Stomach smooth muscle (tissue), 2 donors: ENCODE measurements around the gene UBXN10.

ENCODE experiments used
- H3K27ac ChIP-seq: one replicate; pipeline ENCODE4 v1.7.0; 2013; ENCODE audit warnings: mild to moderate bottlenecking, low read length, inconsistent platforms
- H3K27me3 ChIP-seq, 2 donors: one replicate each; pipeline ENCODE4 v1.7.0; 2013; ENCODE audit warnings: low read length in 2 of 2; ENCODE audit not compliant: insufficient read depth in 2 of 2, control insufficient read depth in 1 of 2
- H3K36me3 ChIP-seq, 2 donors: one replicate each; pipeline ENCODE4 v1.7.0; 2013; ENCODE audit warnings: low read length in 2 of 2; ENCODE audit not compliant: control insufficient read depth in 2 of 2, insufficient read depth in 2 of 2
- H3K4me1 ChIP-seq: one replicate; pipeline ENCODE4 v1.7.0; 2013; ENCODE audit warnings: low read length; ENCODE audit not compliant: control insufficient read depth, insufficient read depth
- H3K4me3 ChIP-seq, 2 donors: one replicate each; pipeline ENCODE4 v1.7.0; 2013; ENCODE audit warnings: low read length in 2 of 2
- H3K9ac ChIP-seq, 2 donors: one replicate each; pipeline ENCODE4 v1.7.0; 2013; ENCODE audit warnings: low read length in 2 of 2, mild to moderate bottlenecking in 1 of 2
- H3K9me3 ChIP-seq, 2 donors: one replicate each; pipeline ENCODE4 v1.7.0; 2013; ENCODE audit warnings: low read length in 2 of 2; ENCODE audit not compliant: control insufficient read depth in 2 of 2
- donor health status: healthy.
- donor health status: Pancreatic carcinoma.

The UBXN10 gene

DNA sequence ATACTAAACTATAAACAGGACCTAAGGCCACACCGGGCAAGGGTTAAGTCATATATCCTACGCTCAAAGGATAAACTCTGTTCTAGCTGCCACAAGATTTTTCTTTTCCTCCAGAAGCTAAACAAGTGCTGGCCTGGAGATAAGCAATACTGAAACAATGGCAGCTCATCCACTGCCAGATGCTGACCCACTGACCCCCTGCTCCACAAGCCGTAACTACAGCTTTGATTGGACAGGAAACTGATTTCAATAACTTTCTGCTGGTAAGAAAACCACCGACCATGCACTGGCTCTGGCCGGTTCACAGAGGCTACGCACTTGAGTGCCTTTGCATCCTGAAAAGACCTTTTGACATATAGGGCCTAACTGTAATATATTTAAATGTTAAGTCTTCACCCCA is 51.8 kb downstream of the UBXN10 start:
- no peaks in the 10 kb centered on the region for H3K4me1 ChIP-seq
- no peak overlapping the region for H3K9ac ChIP-seq
- H3K27ac ChIP-seq = no peak overlapping the region
- H3K36me3 ChIP-seq = no peaks in the 10 kb centered on the region
- H3K4me3 ChIP-seq = no peak overlapping the region
- H3K9me3 ChIP-seq = no peaks in the 10 kb centered on the region
- H3K27me3 ChIP-seq = peaks cover 8 to 29% of the 10 kb centered on the region in 2 donors

DNA sequence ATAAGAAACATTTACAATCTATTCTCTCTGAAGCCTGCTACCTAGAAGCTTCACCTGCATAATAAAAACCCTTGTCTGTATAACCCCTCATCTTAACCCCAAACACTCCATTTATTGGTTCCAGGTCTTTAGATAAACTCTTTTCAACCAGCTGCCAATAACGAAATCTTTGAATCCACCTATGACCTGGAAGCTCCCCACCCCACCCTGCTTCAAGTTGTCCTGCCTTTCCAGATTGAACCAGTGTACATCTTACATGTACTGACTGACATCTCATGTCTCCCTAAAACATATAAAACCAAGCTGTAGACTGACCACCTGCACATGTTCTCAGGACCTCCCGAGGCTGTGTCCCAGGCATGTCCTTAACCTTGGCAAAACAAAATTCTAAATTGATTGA is 54.1 kb downstream of the UBXN10 start:
- H3K27me3 ChIP-seq = peaks cover 14 to 19% of the 10 kb centered on the region in 2 donors
- H3K4me3 ChIP-seq = no peak overlapping the region
- no peaks in the 10 kb centered on the region for H3K36me3 ChIP-seq
- no peak overlapping the region for H3K27ac ChIP-seq
- H3K4me1 ChIP-seq = no peaks in the 10 kb centered on the region
- H3K9ac ChIP-seq = no peak overlapping the region
- no peaks in the 10 kb centered on the region for H3K9me3 ChIP-seq

DNA sequence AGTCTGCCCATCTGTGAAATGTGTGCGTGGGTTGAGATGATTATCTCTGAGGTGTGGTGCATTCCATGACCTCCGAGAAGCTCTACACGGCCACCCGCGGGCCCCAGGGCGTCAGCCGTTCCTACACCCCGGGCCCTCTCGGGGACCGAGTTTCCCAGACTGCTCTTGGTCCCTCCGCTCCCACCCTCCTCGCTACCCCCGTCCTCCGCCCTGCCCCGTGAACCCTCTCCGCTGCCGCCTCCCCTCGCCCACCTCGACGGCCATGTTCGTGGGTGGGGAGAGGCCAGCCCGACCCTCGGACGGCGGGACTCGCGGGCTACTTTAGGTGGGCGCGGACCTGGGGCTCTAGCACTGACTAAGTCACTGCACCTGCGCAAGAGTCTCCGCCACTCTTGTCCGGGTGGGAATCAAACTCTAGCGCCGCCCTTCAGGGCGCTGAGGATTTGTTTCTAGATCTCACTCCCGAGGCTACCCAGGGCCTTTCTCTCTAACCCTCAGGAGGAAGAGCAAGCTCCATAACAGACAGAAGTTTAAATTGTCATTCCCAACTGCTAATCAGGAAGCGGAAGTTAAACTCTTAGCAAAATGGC is 57.1 kb downstream of the UBXN10 start:
- H3K27me3 ChIP-seq = peaks cover 6 to 16% of the 10 kb centered on the region in 2 donors
- no peaks in the 10 kb centered on the region for H3K4me1 ChIP-seq
- H3K9me3 ChIP-seq = no peaks in the 10 kb centered on the region
- H3K9ac ChIP-seq = no peak overlapping the region
- no peaks in the 10 kb centered on the region for H3K36me3 ChIP-seq
- H3K27ac ChIP-seq = no peak overlapping the region
- no peak overlapping the region for H3K4me3 ChIP-seq
